COLO668 (cell line): ENCODE measurements around the gene MON1B.
A peak's percentile ranks its signal among the peaks of the same experiment; 100 is the strongest.

Experiments
- DNase-seq: peaks from one replicate; lab custom pipeline; 2025; ENCODE audit not compliant: unreplicated experiment; lab: John Stamatoyannopoulos, UW

The MON1B gene

GRCh38 chr16:77195411-77195810, 4.4 kb downstream of the MON1B start:
- DNase-seq = no peak

- no peak for DNase-seq
These were observed 6.8 kb downstream of the MON1B start for GRCh38 chr16:77197747-77198146.

GRCh38 chr16:77199211-77199610, 8.2 kb downstream of the MON1B start, which contains the start of gene SYCE1L:
TSS of gene SYCE1L (plus strand) at chr16:77199408. CDS start at chr16:77199452, 44 bp downstream.
- no peak for DNase-seq

GRCh38 chr16:77206533-77206932, 15.5 kb downstream of the MON1B start:
- DNase-seq = no peak

- no peak for DNase-seq
These were observed 16.0 kb downstream of the MON1B start for GRCh38 chr16:77207030-77207429.

GRCh38 chr16:77208382-77208781, 17.4 kb downstream of the MON1B start:
- no peak for DNase-seq

GRCh38 chr16:77211880-77212740, 21.1 kb downstream of the MON1B start:
- peak; percentile 93 for DNase-seq

GRCh38 chr16:77212741-77213541, 22.0 kb downstream of the MON1B start:
- peak; percentile 77 for DNase-seq

GRCh38 chr16:77213542-77214106, 22.6 kb downstream of the MON1B start:
- no peak for DNase-seq

GRCh38 chr16:77214411-77215138, 23.6 kb downstream of the MON1B start:
- no peak for DNase-seq

GRCh38 chr16:77219437-77219836, 28.4 kb downstream of the MON1B start:
- no peak for DNase-seq

GRCh38 chr16:77220427-77220826, 29.4 kb downstream of the MON1B start:
- DNase-seq = no peak

- DNase-seq = no peak
These were observed 30.5 kb downstream of the MON1B start for GRCh38 chr16:77221482-77221881.

GRCh38 chr16:77223184-77223583, 32.2 kb downstream of the MON1B start:
- peak; percentile 27 for DNase-seq

GRCh38 chr16:77225182-77225581, 34.2 kb downstream of the MON1B start:
- DNase-seq = no peak

GRCh38 chr16:77227745-77228144, 36.8 kb downstream of the MON1B start:
- DNase-seq = no peak

GRCh38 chr16:77231047-77231446, 40.1 kb downstream of the MON1B start:
- no peak for DNase-seq

- DNase-seq = no peak
These were observed 43.0 kb downstream of the MON1B start for GRCh38 chr16:77233799-77234519.

GRCh38 chr16:77234611-77235010, 43.6 kb downstream of the MON1B start:
- no peak for DNase-seq

- DNase-seq = peak; percentile 88
These were observed 45.1 kb downstream of the MON1B start for GRCh38 chr16:77236063-77236511.
